Heart right ventricle (tissue), 16 donors: Measurements from ENCODE around the gene OXLD1. TPM values are rescaled to one million over a fixed set of nuclear protein-coding genes. Genes with fewer than 3 reads are reported as not detected.
"Not testable (repeated sequence)": the region's sequence is repeated elsewhere in the genome, so short reads cannot be mapped to it uniquely, and the experiment has no call there.

ENCODE experiments used
- ATAC-seq, 8 donors: fragments of 200-7000 bp; cut with Tn5 transposase; one replicate each; pipeline ENCODE4 v1.9.1; 2020; ENCODE audit warnings: mild to moderate bottlenecking in 8 of 8, moderate library complexity in 8 of 8, moderate number of reproducible peaks in 1 of 8
- DNase-seq, 2 donors: peaks; one replicate each; pipeline ENCODE4 v3.0.0-alpha.2; 2020
- H3K27ac ChIP-seq, 10 donors: fragments of 200-600 bp; sonication (generic) in 2 of 10; one replicate each; pipeline versions ENCODE4 v1.5.0 to v1.8.0; 2020 to 2022; ENCODE audit warnings: mild to moderate bottlenecking in 3 of 10
- H3K27me3 ChIP-seq, 7 donors: fragments of 200-600 bp; one replicate each; pipeline ENCODE4 v1.8.0; 2021 to 2022; ENCODE audit warnings: mild to moderate bottlenecking in 2 of 7
- H3K36me3 ChIP-seq, 9 donors: fragments of 200-600 bp; sonication (generic) in 1 of 9; one replicate each; pipeline versions ENCODE4 v1.5.0 to v1.8.0; 2020 to 2022; ENCODE audit warnings: mild to moderate bottlenecking in 2 of 9
- H3K4me1 ChIP-seq, 9 donors: fragments of 200-600 bp; sonication (generic) in 1 of 9; one replicate each; pipeline versions ENCODE4 v1.5.0 to v1.8.0; 2020 to 2022; ENCODE audit warnings: mild to moderate bottlenecking in 4 of 9
- H3K4me3 ChIP-seq, 10 donors: fragments of 200-600 bp; sonication (generic) in 2 of 10; one replicate each; pipeline versions ENCODE4 v1.5.0 to v1.8.0; 2020 to 2022; ENCODE audit warnings: mild to moderate bottlenecking in 7 of 10, moderate library complexity in 2 of 10
- H3K9me3 ChIP-seq, 11 donors: fragments of 200-600 bp in 10 of 11; sonication (generic) in 2 of 11; one replicate each; pipeline versions ENCODE4 v1.5.0 to v1.8.0; 2013 to 2022; ENCODE audit warnings: mild to moderate bottlenecking in 2 of 11, control low read depth in 1 of 11, moderate library complexity in 1 of 11
- WGBS, 2 donors: extraction: QIAGEN DNeasy Blood & Tissue Kit; methylation state at CpG; one replicate each; pipeline ENCODE4 v1.1.7; 2013; ENCODE audit warnings: inconsistent platforms in 1 of 2; 5-methylcytosine and 5-hydroxymethylcytosine counted together
- intact Hi-C, 10 donors: fragments of 100-400 bp; cut with DNase I; formaldehyde crosslinking; loops; one replicate each; pipeline versions ENCODE4 v1.11.1 to v1.14.2; 2022
- polyA plus RNA-seq, 2 donors: library from polyadenylated mRNA; stranded (reverse); fragments of 200-250 nt; gene quantifications; one replicate each; pipeline ENCODE4 v1.2.3, GENCODE V29; 2013
- total RNA-seq, 10 donors: library from RNA; stranded (reverse); fragmentation: NEBNext Ultra II Directional in 3 of 10; extraction: Animal tissue kit (Norgen Biotek cat#: 25700) in 3 of 10; gene quantifications; one replicate each; pipeline versions ENCODE4 v1.2.1 to v1.2.4, GENCODE V29; 2021 to 2023
- TF ChIP-seq, protein P1 (sequence below), 9 donors: fragments of 200-600 bp; sonication (generic) in 2 of 9; IDR thresholded peaks; one replicate each; pipeline versions ENCODE4 v1.5.0 to v1.8.0; 2021 to 2022; ENCODE audit warnings: antibody characterized with exemption in 9 of 9, mild to moderate bottlenecking in 5 of 9, moderate library complexity in 1 of 9
- donor health status: Arrhythmogenic right ventricular cardiomyopathy.
- donor health status: ischemic (EF 13 %, LVEDD 7.1; RV severe dilation, severe dysfunction).
- donor health status: healthy with polysubstance abuse.
- donor health status: DM: no; HTN: yes; CAD: no.
- donor health status: DM: no; HTN: no; CAD: no.
- donor health status: ischemic (EF 25% LVEDD 6.9; RV normal size, moderate dysfunction).
- donor health status: ischemic (EF 25% LVEDD 5.7; RV mildly dilated, moderate dysfunction).
- donor health status: healthy.
- donor health status: DM: yes; HTN: yes; CAD: no.
- donor health status: Ischemic cardiomyopathy.
- donor health status: ischemic (EF 35%, LVEDD 5.7; RV mildly dilated, moderate dysfunction).
- donor health status: nonischemic (EF 11% LVEDD 7.7; RV severe dilation, severe dysfunction).
- donor health status: DM: yes; HTN: yes; CAD: no.
- donor health status: PGD.
- donor health status: ischemic (EF 29% LVEDD 5.4; RV normal size, mild dysfunction).
- donor health status: nonischemic (EF 23%, LVEDD 6.1; RV moderate dilation, normal function).

OXLD1 gene
- total and polyA plus RNA-seq, 12 donors: 12.6 to 51.8 (median 18.3) TPM

DNA sequence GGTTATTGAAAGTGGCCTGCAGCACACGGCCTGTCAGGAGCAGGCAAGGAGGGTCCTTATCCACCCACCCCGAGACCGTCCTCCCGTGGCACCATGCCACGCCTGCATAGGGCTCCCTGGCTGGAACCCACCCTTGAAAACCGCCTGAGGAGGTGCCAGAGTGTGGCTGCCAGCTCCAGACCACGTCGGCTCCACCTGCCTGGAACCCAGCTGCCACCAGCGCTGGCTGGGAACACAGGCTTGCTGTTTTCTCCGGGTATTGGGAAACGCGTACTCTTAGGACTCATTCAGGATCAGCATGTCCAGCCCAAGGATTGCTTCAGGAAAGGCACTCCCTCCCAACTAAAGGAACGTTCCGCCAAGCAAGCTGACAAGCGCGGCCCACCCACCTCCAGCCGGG is 10.5 kb upstream of the OXLD1 start:
- 90 to 95% methylated on average over 17 of the region's 17 CpGs for WGBS, 2 donors
- Histone ChIP-seq H3K27ac (no peak overlapping the region), H3K36me3 (peaks cover 0 to 52% (median 6%) of the 10 kb centered on the region in 9 donors), H3K4me1 (peaks cover 0 to 21% (median 7%) of the 10 kb centered on the region in 9 donors), H3K27me3 (no peaks in the 10 kb centered on the region), H3K4me3 (no peak overlapping the region), H3K9me3 (no peaks in the 10 kb centered on the region)
- ATAC-seq (peak in 2 of 8 donors; percentile 6 to 10), DNase-seq (no peak)
- TF ChIP-seq, protein P1, sequence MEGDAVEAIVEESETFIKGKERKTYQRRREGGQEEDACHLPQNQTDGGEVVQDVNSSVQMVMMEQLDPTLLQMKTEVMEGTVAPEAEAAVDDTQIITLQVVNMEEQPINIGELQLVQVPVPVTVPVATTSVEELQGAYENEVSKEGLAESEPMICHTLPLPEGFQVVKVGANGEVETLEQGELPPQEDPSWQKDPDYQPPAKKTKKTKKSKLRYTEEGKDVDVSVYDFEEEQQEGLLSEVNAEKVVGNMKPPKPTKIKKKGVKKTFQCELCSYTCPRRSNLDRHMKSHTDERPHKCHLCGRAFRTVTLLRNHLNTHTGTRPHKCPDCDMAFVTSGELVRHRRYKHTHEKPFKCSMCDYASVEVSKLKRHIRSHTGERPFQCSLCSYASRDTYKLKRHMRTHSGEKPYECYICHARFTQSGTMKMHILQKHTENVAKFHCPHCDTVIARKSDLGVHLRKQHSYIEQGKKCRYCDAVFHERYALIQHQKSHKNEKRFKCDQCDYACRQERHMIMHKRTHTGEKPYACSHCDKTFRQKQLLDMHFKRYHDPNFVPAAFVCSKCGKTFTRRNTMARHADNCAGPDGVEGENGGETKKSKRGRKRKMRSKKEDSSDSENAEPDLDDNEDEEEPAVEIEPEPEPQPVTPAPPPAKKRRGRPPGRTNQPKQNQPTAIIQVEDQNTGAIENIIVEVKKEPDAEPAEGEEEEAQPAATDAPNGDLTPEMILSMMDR (IDR thresholded peaks at IDR 0.05): no peak
- intact Hi-C loops: no loop called here

DNA sequence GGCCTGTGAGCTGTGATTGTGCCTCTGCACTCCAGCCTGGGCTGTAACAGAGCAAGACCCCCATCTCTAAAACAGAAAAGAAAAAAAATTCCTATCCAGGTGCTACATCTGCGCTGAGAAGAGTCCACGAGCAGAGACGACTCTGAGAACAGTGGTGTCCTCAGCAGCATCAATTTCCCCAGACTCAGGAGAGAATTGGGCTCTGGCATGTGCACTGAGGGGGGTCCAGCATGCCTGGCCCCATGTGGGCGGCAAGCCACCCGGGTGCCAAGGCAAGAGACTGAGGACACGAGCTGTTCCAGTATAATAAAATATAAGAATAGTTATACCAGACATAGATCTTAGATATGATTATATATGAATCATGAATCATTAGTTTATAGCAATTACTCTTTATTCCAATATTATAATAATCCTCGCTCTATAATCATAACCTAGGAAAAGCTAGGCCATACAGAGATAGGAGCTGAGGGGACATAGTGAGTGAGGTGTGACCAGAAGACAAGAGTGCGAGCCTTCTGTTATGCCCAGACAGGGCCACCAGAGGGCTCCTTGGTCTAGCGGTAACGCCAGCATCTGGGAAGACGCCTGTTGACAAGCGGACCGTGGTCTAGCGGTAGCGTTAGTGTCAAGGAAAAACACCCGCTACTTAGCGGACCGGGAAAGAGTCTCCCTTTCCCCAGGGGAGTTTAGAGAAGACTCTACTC is 9.3 kb upstream of the OXLD1 start:
- WGBS, 2 donors: 39 to 42% methylated on average over 18 of the region's 18 CpGs
- H3K27me3 ChIP-seq, H3K4me3 ChIP-seq, H3K9me3 ChIP-seq, ATAC-seq, DNase-seq, intact Hi-C loops, H3K27ac ChIP-seq: not testable (repeated sequence)
- peaks cover 0 to 14% (median 5%) of the 10 kb centered on the region in 9 donors for H3K4me1 ChIP-seq
- H3K36me3 ChIP-seq: peaks cover 0 to 53% (median 6%) of the 10 kb centered on the region in 9 donors
- TF ChIP-seq, protein P1 (IDR thresholded peaks at IDR 0.05): peak; percentile 42 to 71 (median 63)

DNA sequence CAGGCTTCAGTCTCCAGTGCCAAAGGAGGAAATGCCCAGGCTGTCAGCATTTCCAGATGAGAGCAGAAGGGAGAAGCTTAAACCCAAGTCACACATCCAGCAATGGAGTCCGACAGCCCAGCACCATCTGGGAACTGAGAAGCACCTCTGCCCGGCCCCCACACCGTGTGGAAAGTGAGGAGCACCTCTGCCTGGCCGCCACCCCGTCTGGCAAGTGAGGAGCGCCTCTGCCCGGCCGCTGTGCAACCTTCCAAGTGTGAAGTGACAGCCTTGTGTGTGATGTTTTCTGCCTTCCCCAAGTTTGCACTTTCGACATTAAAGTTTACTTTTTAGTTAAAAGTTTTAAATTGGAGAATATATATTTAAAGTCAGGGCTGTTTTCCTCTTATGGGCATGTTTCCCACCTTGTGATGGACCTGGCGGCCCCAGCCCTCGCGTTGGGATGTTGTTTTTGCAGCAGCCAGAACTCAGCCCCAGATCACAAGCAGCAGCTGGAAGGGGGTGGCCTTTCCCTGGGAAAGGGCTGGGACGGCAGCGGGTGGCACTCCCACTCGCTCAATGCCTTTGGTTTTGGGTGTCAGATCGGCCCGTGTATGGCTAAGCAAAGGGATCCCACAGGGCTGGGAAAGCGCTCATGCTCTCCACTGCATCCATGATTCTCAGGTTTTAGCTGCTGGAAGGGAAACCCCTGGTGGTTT is 7.3 kb upstream of the OXLD1 start:
- H3K27ac ChIP-seq: no peak overlapping the region
- H3K4me3 ChIP-seq: no peak overlapping the region
- H3K27me3 ChIP-seq: no peaks in the 10 kb centered on the region
- no peaks in the 10 kb centered on the region for H3K9me3 ChIP-seq
- ATAC-seq: no peak
- DNase-seq: no peak
- intact Hi-C loops: no loop called here
- 83 to 84% methylated on average over 18 of the region's 18 CpGs for WGBS, 2 donors
- H3K4me1 ChIP-seq: peaks cover 0 to 7% (median 3%) of the 10 kb centered on the region in 9 donors
- TF ChIP-seq, protein P1 (IDR thresholded peaks at IDR 0.05): no peak
- peaks cover 0 to 66% (median 6%) of the 10 kb centered on the region in 9 donors for H3K36me3 ChIP-seq

DNA sequence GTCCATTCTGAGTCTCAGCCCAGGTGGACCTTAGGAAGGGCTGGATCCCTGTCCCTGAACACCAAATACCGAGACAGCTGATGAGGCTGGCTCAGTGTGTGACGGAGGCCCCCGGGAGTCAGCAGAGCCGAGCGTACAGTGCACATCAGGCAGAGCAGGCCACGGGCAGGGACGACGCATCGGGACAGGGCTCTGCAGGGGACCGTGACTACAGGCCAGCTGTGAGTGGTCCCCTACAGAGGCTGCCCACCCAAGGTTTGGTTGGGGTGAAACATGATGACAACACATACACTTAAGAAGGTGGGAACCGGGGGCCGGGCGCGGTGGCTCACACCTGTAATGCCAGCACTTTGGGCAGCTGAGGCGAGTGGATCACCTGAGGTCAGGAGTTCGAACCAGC is 6.5 kb upstream of the OXLD1 start:
- intact Hi-C loops: no loop called here
- peaks cover 0 to 73% (median 6%) of the 10 kb centered on the region in 9 donors for H3K36me3 ChIP-seq
- TF ChIP-seq, protein P1 (IDR thresholded peaks at IDR 0.05): no peak
- H3K4me3 ChIP-seq: no peak overlapping the region
- ATAC-seq: peak in 1 of 8 donors; percentile 6
- H3K9me3 ChIP-seq: no peaks in the 10 kb centered on the region
- H3K4me1 ChIP-seq: peaks cover 0 to 10% (median 6%) of the 10 kb centered on the region in 9 donors
- 91 to 96% methylated on average over 16 of the region's 16 CpGs for WGBS, 2 donors
- no peaks in the 10 kb centered on the region for H3K27me3 ChIP-seq
- no peak overlapping the region for H3K27ac ChIP-seq
- no peak for DNase-seq
